Activated T-cell treated with anti-CD3 and anti-CD28 coated beads for 1 hour (primary cell): ENCODE measurements around the gene ESCO1.
"Not testable (repeated sequence)": the region's sequence is repeated elsewhere in the genome, so short reads cannot be mapped to it uniquely, and the experiment has no call there.

ENCODE experiments used
- DNase-seq: peaks from one replicate; pipeline ENCODE4 v3.0.0-alpha.2; 2020; ENCODE audit warnings: low read depth

Gene ESCO1

GRCh38 chr18:21600526-21601410 is at the start of gene ESCO1:
ESCO1 (minus strand) TSS chr18:21600704; CDS start chr18:21574843, 25,861 bp downstream.
- peak; percentile 83 for DNase-seq

GRCh38 chr18:21640375-21640774 is 39.9 kb upstream of the ESCO1 start:
- DNase-seq: not testable (repeated sequence)

- no peak for DNase-seq
These were observed 38.3 kb upstream of the ESCO1 start for GRCh38 chr18:21638822-21639221.

GRCh38 chr18:21636769-21637168 is 36.3 kb upstream of the ESCO1 start:
- no peak for DNase-seq

- DNase-seq: no peak
These were observed 34.2 kb upstream of the ESCO1 start for GRCh38 chr18:21634588-21635199.

GRCh38 chr18:21632393-21632792 is 31.9 kb upstream of the ESCO1 start:
- no peak for DNase-seq

- DNase-seq: no peak
These were observed 28.8 kb upstream of the ESCO1 start for GRCh38 chr18:21629089-21629832.

- DNase-seq: not testable (repeated sequence)
These were observed 21.1 kb upstream of the ESCO1 start for GRCh38 chr18:21621640-21622039.

- DNase-seq: peak; percentile 78
These were observed 11.9 kb upstream of the ESCO1 start, which contains the start of gene SNRPD1 for GRCh38 chr18:21612125-21613039. SNRPD1 (plus strand) TSS chr18:21612314; CDS start chr18:21612430, 116 bp downstream.

- not testable (repeated sequence) for DNase-seq
These were observed 11.1 kb upstream of the ESCO1 start for GRCh38 chr18:21611401-21612124.

- no peak for DNase-seq
These were observed 4.7 kb upstream of the ESCO1 start for GRCh38 chr18:21605213-21605612.

- DNase-seq: no peak
These were observed 4.2 kb upstream of the ESCO1 start for GRCh38 chr18:21604671-21605070.

GRCh38 chr18:21602299-21602587 is 1.7 kb upstream of the ESCO1 start:
- DNase-seq: no peak

GRCh38 chr18:21599585-21600525 is 649 bp downstream of the ESCO1 start:
- DNase-seq: no peak

GRCh38 chr18:21598726-21599584 is 1.5 kb downstream of the ESCO1 start:
- DNase-seq: no peak

GRCh38 chr18:21597620-21598019 is 2.9 kb downstream of the ESCO1 start:
- DNase-seq: no peak

GRCh38 chr18:21593540-21594257 is 6.8 kb downstream of the ESCO1 start:
- DNase-seq: no peak

GRCh38 chr18:21592361-21592760 is 8.1 kb downstream of the ESCO1 start:
- not testable (repeated sequence) for DNase-seq
